IPS DF 6.9 (cell line): ENCODE results near the gene MT2A.

Experiments
- DNase-seq: peaks from one replicate; pipeline ENCODE4 v3.0.0-alpha.2; 2013; ENCODE audit warnings: low read depth, low spot score
- H3K27ac ChIP-seq: one replicate; pipeline ENCODE4 v1.5.1; 2013; ENCODE audit warnings: low read length, control low read depth
- H3K27me3 ChIP-seq: 2 replicates; pipeline ENCODE4 v1.6.1; 2013; ENCODE audit warnings: mild to moderate bottlenecking, low read length; ENCODE audit not compliant: control insufficient read depth, insufficient read depth
- H3K36me3 ChIP-seq: 2 replicates; pipeline ENCODE4 v1.6.1; 2013; ENCODE audit warnings: low read length; ENCODE audit not compliant: control insufficient read depth, insufficient read depth
- H3K4me1 ChIP-seq: 2 replicates; pipeline ENCODE4 v1.6.1; 2013; ENCODE audit warnings: low read length; ENCODE audit not compliant: control insufficient read depth, insufficient read depth
- H3K4me3 ChIP-seq: 2 replicates; pipeline ENCODE4 v1.5.1; 2013; ENCODE audit warnings: mild to moderate bottlenecking, low read length
- H3K9me3 ChIP-seq: 2 replicates; pipeline ENCODE4 v1.6.1; 2013; ENCODE audit warnings: low read length, inconsistent platforms; ENCODE audit not compliant: control insufficient read depth, insufficient read depth
- WGBS: extraction: QIAGEN DNeasy Blood & Tissue Kit; methylation state at CpG from one replicate; pipeline ENCODE4 v1.1.7; 2013; ENCODE audit warnings: mixed read lengths, missing lambda C conversion rate; ENCODE audit not compliant: insufficient read length, insufficient coverage; 5-methylcytosine and 5-hydroxymethylcytosine counted together

MT2A gene

GRCh38 chr16:56608043-56608875 is at the start of gene MT2A:
TSS of gene MT2A (plus strand) at chr16:56608584. CDS start at chr16:56608656, 72 bp downstream.
- no peaks in the 10 kb centered on the region for H3K9me3 ChIP-seq
- no peaks in the 10 kb centered on the region for H3K36me3 ChIP-seq
- no CpG with 5 or more reads among the region's 62 CpGs for WGBS
- no peak for DNase-seq
- 0 out of 2 replicates have a peak, but pooled peaks cover 2% of the 10 kb centered on the region for H3K4me1 ChIP-seq
- peak within 1 kb of the TSS; percentile 54; the same call in 1 of the 2 replicates for H3K4me3 ChIP-seq
- H3K27ac ChIP-seq, result no peak within 1 kb of the TSS
- peaks cover 30% of the 10 kb centered on the region for H3K27me3 ChIP-seq

GRCh38 chr16:56559109-56559508 is 49.3 kb upstream of the MT2A start:
- no peak for DNase-seq
- H3K36me3 ChIP-seq, result no peaks in the 10 kb centered on the region
- H3K27me3 ChIP-seq, result no peaks in the 10 kb centered on the region
- H3K4me3 ChIP-seq, result no peak overlapping the region
- no CpG with 5 or more reads among the region's 4 CpGs for WGBS
- no peak overlapping the region for H3K27ac ChIP-seq
- no peaks in the 10 kb centered on the region for H3K4me1 ChIP-seq
- H3K9me3 ChIP-seq, result no peaks in the 10 kb centered on the region

GRCh38 chr16:56560447-56560846 is 47.9 kb upstream of the MT2A start:
- no peaks in the 10 kb centered on the region for H3K4me1 ChIP-seq
- no peak overlapping the region for H3K4me3 ChIP-seq
- WGBS, result no CpG with 5 or more reads among the region's 1 CpG
- H3K36me3 ChIP-seq, result no peaks in the 10 kb centered on the region
- no peaks in the 10 kb centered on the region for H3K27me3 ChIP-seq
- H3K27ac ChIP-seq, result no peak overlapping the region
- H3K9me3 ChIP-seq, result no peaks in the 10 kb centered on the region
- DNase-seq, result no peak

- no CpG with 5 or more reads among the region's 1 CpG for WGBS
- Histone ChIP-seq H3K9me3 (no peaks in the 10 kb centered on the region), H3K4me1 (no peaks in the 10 kb centered on the region), H3K4me3 (no peak overlapping the region), H3K36me3 (no peaks in the 10 kb centered on the region), H3K27ac (no peak overlapping the region), H3K27me3 (no peaks in the 10 kb centered on the region)
- no peak for DNase-seq
Observed at GRCh38 chr16:56561126-56561525, 47.3 kb upstream of the MT2A start.

DNA sequence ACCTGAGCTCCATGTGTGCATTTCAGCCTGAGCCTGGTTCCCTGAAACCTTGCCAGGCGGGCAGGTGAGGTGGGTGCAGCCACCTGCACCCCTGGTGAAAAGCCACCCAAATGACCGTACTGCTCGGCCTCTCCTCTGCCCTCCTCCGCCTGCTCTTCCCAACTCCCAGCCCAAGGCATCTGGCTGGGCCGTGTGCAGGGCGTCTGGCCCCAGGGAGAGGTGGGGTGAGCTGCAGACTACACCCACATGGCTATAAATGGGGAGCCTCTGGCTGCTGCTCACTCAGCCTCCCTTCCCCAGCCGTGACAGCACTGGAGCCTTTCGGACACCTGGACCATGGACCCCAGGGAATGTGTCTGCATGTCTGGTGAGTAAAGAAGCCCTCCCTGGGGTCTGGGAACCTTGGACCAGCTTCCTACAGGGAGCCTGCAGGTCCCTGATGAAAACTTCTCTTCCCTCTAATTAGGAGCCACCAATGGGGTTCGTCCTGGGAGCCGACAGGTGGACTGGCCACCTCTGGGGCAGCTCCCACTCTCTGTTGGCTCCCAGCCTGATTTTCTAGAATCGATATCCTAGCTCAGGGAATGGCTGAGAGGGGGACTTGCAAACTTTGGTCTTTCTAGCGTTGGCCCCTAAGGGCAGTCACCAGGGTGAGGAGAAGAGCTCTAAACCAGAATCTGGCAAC is 43.4 kb upstream of the MT2A start, which contains the start of gene MT4:
TSS of gene MT4 (plus strand) at position 281 of the 685 bp plus-strand sequence. CDS start at position 337, 56 bp downstream.
- Histone ChIP-seq H3K9me3 (no peaks in the 10 kb centered on the region), H3K27ac (no peak within 1 kb of the TSS), H3K27me3 (no peaks in the 10 kb centered on the region), H3K36me3 (no peaks in the 10 kb centered on the region), H3K4me1 (no peaks in the 10 kb centered on the region), H3K4me3 (no peak within 1 kb of the TSS)
- WGBS, result no CpG with 5 or more reads among the region's 12 CpGs
- DNase-seq, result no peak

DNA sequence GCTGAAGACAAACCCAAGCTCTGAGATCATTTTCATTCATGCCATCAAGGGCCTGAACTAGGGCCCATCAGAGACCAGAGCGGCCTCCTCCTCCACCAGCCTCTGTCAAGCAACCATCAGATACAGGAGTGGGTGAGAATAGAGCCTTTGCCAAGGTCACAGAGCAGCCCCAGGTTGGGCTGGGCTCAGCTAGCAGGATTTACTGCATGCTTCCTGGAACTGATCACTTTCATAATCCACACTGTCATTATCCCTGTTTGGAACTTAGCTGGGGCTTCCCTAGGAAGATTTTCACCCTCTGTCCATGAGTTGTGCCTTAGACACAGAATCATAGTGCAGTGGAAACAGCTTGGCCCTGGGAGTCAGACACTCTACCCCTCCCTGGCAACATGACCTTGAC is 38.4 kb upstream of the MT2A start:
- Histone ChIP-seq H3K4me1 (no peaks in the 10 kb centered on the region), H3K9me3 (no peaks in the 10 kb centered on the region), H3K27me3 (no peaks in the 10 kb centered on the region), H3K27ac (no peak overlapping the region), H3K4me3 (no peak overlapping the region), H3K36me3 (no peaks in the 10 kb centered on the region)
- no CpG with 5 or more reads among the region's 1 CpG for WGBS
- DNase-seq, result no peak

- Histone ChIP-seq H3K4me3 (no peak overlapping the region), H3K27me3 (no peaks in the 10 kb centered on the region), H3K9me3 (no peaks in the 10 kb centered on the region), H3K36me3 (no peaks in the 10 kb centered on the region), H3K27ac (no peak overlapping the region), H3K4me1 (no peaks in the 10 kb centered on the region)
- whole genome bisulfite sequencing, result no CpG with 5 or more reads among the region's 11 CpGs
- DNase-seq, result no peak
Observed at GRCh38 chr16:56571525-56571924, 36.9 kb upstream of the MT2A start.

DNA sequence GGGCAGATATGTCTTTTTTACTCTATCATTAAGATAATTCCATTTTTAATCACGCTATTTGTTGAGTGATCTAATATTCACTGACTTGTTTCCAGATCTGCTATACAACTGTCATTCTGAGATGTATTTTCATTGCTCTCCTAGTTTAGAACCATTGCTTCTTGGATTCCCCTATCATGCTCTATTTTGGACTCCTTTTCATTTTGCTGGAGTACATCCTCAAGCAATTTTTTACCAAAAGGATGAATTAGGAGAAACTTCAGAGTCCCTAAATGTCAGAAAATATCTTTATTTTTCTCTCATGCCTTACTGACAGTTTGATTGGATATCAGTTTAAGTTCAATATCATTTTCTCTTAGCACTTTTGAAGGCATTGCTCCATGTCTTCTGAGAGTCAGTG is 33.8 kb upstream of the MT2A start:
- Histone ChIP-seq H3K4me1 (no peaks in the 10 kb centered on the region), H3K36me3 (no peaks in the 10 kb centered on the region), H3K27me3 (no peaks in the 10 kb centered on the region), H3K4me3 (no peak overlapping the region), H3K27ac (no peak overlapping the region), H3K9me3 (no peaks in the 10 kb centered on the region)
- DNase-seq, result no peak
- WGBS, result no CpG with 5 or more reads among the region's 1 CpG

DNA sequence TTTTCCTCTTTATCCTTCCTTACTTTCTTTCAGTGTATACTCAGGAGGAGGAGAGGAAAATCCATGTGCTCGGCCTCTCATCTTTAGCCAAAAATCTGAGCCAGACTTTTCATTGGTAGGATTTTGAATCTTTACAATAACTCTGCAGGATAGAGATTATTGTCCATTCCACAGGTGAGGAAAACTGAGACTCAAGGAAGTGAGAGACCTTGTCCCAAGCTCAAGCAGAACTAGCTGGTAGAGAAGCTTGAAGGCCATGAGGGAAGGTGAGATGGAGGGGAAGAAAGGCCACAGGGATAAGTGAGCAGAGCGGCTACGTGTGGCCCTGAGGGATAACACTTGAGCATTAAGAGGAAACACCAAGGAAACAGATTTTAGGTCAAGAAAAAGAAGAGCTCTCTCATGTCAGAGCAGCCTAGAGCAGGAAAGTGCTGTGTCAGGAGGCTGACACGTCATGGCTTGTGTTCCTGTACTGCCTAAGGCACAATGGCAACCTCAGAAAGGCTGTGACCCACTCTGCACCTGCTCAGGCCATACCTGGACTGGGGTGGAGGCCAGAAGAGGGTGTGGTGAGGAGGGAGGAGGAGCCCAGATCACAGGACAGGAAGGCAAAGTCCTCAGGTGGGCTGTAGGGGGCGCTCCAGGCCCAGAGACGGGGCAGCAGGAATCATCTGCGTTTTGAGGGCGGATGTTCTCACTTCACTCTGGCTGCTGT is 31.6 kb upstream of the MT2A start:
- Histone ChIP-seq H3K36me3 (no peaks in the 10 kb centered on the region), H3K4me3 (no peak overlapping the region), H3K4me1 (no peaks in the 10 kb centered on the region), H3K9me3 (no peaks in the 10 kb centered on the region), H3K27ac (no peak overlapping the region), H3K27me3 (no peaks in the 10 kb centered on the region)
- DNase-seq, result peak; percentile 73
- no CpG with 5 or more reads among the region's 8 CpGs for WGBS

DNA sequence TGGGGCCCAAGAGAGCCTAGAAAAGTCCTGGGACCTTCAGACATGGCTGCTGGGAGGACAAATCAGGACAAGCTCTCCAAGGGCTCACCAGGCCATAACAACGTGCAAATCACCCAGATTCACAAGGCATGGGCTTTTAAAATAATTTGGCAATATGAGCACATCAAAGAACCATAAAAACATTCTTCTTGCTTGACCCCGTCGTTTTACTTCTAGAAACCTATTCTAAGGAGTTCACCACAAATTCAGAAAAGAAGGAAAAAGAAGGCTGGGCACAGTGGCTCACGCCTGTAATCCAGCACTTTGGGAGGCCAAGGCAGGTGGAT is 31.1 kb upstream of the MT2A start:
- Histone ChIP-seq H3K27me3 (no peaks in the 10 kb centered on the region), H3K4me1 (no peaks in the 10 kb centered on the region), H3K27ac (no peak overlapping the region), H3K9me3 (no peaks in the 10 kb centered on the region), H3K36me3 (no peaks in the 10 kb centered on the region), H3K4me3 (no peak overlapping the region)
- no peak for DNase-seq
- WGBS, result no CpG with 5 or more reads among the region's 4 CpGs
